H4 (cell line): Measurements from ENCODE around the gene PI16. TPM values are rescaled to one million over a fixed set of nuclear protein-coding genes. Genes with fewer than 3 reads are reported as not detected.

Experiments
- DNase-seq: peaks from one replicate; pipeline ENCODE4 v3.0.0-alpha.2; 2015; ENCODE audit warnings: low spot score
- total RNA-seq: library from RNA; depleted of rRNA; stranded (reverse); fragments of >200 nt; shearing (Covaris generic); gene quantifications from 2 replicates; pipeline ENCODE4 v1.2.3, GENCODE V29; 2014

PI16 gene
- total RNA-seq, 1 experiment from 2014 or later, result not detected

DNA sequence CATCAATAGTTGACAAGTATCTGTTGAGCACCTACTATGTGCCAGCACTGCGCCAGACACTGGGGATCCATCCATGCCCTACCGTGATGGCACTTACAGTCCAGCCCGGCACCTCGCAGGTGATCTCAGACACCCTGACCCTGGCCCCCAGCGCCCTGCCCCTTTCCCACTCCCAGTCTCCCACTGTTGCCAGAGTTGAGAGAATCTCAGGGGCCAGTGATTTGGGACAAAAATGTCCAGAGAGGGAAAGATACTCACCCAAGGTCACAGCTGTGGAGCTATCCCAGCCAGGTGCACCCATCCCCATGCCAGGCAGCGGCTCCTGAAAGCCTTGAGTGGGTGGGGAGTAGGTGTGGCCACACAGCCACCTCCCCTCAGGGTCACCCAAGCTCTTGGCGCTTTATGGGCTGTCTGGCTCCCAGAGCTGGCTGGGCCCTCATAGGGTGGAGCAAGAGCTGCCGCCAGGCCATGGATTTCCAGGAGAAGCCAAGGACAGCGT, 3.3 kb downstream of the PI16 start:
- DNase-seq, result no peak

DNA sequence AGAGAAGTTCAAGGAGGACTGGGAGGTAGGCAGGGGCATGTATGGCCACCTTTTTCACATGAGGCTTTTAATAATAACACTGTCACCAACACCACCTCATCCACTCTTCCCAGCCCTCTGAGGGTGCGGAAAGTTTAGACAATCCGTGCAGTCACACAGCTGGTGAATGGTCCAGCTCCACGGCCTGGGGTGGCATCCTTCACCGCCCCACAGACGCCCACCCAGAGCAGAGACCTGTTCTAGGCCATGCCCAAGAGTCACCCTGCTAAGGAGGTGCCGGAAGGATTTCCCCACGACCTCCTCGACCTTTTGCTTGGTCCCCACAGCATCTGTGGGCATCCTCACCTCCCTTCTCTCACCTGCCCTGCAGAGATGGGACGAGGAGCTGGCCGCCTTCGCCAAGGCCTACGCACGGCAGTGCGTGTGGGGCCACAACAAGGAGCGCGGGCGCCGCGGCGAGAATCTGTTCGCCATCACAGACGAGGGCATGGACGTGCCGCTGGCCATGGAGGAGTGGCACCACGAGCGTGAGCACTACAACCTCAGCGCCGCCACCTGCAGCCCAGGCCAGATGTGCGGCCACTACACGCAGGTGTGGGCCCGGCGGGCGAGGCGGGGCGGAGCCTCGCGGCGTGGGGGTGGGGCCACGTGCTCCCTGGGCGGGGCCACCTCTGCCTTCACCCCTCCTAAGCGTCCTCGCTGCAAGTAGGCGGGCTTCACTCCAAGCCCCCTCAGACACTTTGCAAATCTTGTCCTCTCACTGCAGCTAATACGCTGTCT, 4.4 kb downstream of the PI16 start:
- no peak for DNase-seq

GRCh38 chr6:36959555-36960250, 5.2 kb downstream of the PI16 start:
- DNase-seq, result no peak

- DNase-seq, result no peak
Measured at GRCh38 chr6:36961441-36962435, 7.2 kb downstream of the PI16 start.

DNA sequence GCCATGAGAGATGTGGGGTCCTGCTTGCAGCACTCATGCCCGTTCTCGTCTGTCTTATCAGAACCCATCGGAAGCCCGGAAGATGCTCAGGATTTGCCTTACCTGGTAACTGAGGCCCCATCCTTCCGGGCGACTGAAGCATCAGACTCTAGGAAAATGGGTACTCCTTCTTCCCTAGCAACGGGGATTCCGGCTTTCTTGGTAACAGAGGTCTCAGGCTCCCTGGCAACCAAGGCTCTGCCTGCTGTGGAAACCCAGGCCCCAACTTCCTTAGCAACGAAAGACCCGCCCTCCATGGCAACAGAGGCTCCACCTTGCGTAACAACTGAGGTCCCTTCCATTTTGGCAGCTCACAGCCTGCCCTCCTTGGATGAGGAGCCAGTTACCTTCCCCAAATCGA, 8.3 kb downstream of the PI16 start:
- DNase-seq, result no peak

DNA sequence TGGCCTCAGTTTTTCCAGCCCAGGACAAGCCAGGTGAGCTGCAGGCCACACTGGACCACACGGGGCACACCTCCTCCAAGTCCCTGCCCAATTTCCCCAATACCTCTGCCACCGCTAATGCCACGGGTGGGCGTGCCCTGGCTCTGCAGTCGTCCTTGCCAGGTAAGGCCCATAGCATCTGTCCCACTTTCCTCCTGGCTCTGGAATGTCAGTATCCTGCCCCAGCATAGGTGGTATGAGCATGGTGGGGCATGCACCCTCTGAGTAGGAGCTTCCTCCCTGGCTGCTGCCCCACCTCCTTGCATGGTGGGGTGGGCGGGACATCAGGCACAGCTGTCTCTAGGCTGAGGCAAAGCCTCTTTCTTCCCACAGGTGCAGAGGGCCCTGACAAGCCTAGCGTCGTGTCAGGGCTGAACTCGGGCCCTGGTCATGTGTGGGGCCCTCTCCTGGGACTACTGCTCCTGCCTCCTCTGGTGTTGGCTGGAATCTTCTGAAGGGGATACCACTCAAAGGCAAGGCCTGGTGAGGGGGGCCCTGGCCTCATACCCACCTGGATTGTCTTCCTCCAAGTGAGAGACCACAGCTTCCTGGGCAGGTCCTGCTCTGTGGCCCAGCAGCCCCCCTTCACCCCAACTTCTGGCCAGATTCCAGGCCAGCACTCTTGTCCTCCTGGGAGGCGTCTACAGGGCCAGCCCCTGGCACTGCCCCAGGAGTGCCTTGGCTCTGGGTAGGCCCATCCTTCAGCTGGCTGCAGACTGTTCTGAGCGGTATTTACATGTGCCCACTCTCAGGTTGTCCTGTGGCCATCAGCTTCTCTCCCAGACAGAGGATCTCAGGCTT, 9.1 kb downstream of the PI16 start:
- DNase-seq, result no peak

DNA sequence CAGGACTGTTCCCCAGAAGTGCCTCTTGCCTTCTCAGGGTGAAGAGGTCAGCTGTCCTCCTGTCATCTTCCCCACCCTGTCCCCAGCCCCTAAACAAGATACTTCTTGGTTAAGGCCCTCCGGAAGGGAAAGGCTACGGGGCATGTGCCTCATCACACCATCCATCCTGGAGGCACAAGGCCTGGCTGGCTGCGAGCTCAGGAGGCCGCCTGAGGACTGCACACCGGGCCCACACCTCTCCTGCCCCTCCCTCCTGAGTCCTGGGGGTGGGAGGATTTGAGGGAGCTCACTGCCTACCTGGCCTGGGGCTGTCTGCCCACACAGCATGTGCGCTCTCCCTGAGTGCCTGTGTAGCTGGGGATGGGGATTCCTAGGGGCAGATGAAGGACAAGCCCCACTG, 9.8 kb downstream of the PI16 start:
- no peak for DNase-seq

- DNase-seq, result no peak
Measured at GRCh38 chr6:36964908-36965307, 10.4 kb downstream of the PI16 start.

DNA sequence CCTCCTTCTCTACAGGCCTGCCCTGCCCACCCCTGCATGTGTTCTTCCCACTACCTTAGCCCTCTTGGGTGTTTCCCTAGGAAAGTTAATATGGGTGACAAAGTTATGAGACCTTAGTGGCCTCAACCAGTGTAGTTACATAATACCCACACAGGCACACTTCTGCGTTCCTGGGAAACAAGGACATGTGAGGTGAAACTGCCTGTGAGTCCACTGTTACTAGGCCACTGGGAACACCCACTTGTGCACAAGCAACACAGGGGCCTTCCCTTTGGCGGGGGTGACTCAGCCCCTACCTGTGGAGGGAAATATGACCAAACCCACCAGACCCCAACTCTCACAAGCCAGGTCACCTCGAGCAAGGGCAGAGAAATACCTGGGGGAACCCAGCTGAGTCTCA, 12.8 kb downstream of the PI16 start:
- no peak for DNase-seq

DNA sequence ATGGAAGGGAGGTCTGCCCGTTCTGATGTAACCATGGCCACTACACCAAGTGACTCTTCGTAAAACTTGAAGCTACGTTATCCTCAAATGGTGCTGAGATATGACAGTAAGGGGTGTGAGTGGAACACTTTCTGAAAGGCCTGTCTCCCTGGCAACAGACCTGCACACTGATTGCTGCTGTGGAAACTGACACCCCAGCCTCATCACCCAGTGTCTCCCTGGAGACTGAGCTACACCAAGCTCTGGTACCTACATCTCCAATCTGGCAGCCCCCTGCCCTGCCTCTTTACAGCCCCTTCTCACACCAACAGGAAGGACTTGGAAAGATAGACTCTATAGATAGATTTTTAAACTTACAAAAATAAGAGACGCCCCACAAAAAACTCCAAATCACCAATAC, 13.2 kb downstream of the PI16 start:
- DNase-seq, result no peak

DNA sequence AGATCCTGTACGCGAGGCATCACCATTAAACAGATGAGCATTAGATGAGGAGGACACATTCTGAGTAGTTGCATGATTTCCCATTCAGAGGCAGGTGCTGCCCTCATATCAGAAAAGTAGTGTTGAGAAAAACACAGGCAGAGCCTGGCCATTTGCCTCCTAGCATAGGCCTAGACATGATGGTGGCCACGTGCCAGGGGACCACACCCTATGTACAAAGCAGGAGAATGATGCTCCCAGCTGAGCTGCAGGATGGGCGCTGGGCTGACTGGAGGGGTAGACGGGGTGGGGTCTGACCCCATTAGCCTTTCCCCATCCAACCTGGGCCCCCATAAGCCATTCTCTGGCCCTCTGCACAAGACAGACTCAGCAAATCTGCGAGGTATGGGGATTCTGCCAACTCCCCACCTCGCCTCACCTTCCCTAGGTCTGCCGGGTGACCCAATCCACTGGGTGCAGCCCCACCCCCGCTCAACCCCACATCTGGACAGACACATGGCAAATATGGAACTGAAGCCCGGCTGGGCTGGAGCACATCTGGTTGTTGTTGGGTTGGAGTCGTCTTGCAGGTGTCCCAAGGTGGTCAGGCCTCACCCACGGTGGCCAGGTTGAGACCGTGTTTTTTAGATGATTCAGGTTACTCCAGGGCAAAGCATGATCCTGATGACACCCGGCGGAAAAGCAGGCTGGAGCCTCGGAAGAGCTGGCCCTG, 13.9 kb downstream of the PI16 start:
- no peak for DNase-seq

GRCh38 chr6:36969240-36969691, 14.7 kb downstream of the PI16 start:
- no peak for DNase-seq

- DNase-seq, result no peak
Measured at GRCh38 chr6:36969988-36970891, 15.7 kb downstream of the PI16 start.

DNA sequence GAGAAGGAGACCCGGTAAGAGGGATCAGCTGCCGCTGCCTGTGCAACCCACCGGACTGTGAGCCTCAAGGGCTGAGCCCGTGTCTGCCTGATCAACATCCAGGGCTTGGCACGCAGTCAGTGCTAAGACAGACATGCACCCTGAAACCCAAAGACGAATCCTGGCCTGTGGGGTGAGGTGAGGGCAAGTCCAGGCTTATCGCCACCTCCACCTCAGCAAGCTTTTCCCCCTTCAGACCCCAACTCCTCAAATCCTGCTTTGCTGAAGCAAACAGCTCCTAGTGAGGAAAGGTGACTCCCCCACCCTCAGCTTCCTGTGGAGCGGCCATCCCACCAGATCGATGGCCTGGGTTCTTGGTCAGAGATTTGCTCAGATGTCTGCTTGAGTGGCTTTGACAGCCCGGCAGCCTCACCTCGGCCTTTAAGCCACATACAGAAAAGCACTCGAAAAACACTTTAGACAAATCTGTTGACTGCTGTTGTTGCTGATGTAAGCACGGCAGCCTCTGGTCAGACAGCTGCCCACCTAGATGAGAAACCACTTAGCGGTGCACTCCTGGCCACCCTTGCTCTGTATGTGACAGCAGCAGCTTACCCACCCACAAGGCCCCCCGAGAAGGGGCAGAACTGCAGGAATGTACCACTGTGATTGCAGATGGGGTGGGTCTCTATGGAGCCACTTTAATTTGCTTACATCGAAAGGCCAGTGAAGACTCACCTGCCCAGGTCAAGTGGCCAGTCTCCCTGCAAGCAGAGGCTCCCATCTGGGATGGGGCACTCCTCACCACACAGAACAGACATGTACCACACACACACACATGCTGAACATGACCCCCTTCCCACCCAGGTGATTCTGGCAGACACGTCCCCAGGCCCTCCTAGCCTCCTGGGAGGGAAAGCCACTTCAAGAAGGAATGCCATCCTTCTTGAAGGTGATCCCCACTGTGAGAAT, 16.6 kb downstream of the PI16 start:
- no peak for DNase-seq

- DNase-seq, result no peak
Measured at GRCh38 chr6:36971921-36972673, 17.6 kb downstream of the PI16 start.

DNA sequence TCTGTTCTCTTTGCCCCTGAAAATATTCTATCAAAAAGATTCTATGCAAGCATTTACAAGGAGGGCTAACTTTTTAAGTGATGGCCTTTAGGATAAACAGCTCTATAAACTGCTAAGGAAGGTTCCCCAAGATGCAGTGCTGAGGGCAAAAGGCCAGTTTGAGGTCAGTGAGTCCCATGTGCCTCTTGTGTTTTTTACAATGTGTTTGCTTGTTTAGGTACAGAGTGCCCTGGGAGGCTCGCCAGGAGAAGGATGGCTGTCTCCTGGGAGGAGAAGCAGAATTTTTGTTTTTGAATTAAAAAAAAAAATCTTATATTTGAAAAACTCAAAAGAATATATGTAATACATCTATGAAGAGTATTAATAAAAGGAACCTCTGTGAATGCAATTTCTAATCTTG, 18.7 kb downstream of the PI16 start:
- DNase-seq, result no peak

- no peak for DNase-seq
Measured at GRCh38 chr6:36973647-36974046, 19.1 kb downstream of the PI16 start.
